Measurements from ENCODE around the gene PADI1. TPM values are rescaled to one million over a fixed set of nuclear protein-coding genes. Genes with fewer than 3 reads are reported as not detected.

The PADI1 gene
- total RNA-seq, 1 experiment from 2014 or later: 0.37 TPM

GRCh38 chr1:17186216-17186909 is 18.6 kb upstream of the PADI1 start:
- Histone ChIP-seq H3K36me3 (ENCODE audit: control insufficient read depth in 1 of 2, insufficient read depth in 2 of 2, low read length in 2 of 2) (no peaks in the 10 kb centered on the region), H3K4me1 (ENCODE audit: control insufficient read depth in 1 of 2, insufficient read depth in 2 of 2, low read length in 2 of 2) (peaks cover 16 to 27% of the 10 kb centered on the region in 2 experiments), H2AFZ (ENCODE audit: low read depth, low read length, poor library complexity, severe bottlenecking) (no peak overlapping the region), H3K9ac (ENCODE audit: low read length) (no peak overlapping the region), H3K9me3 (ENCODE audit: control insufficient read depth in 1 of 2, insufficient read depth in 1 of 2, low read depth in 1 of 2, low read length in 2 of 2) (no peaks in the 10 kb centered on the region; a peak in 1 of 4 replicates), H3K27me3 (ENCODE audit: insufficient read depth, low read length) (no peaks in the 10 kb centered on the region), H3K4me2 (ENCODE audit: low read length) (no peak overlapping the region), H4K20me1 (ENCODE audit: insufficient read depth) (no peaks in the 10 kb centered on the region), H3K4me3 (replicated peaks in 1 of 2; ENCODE audit: low read depth in 1 of 2, low read length in 2 of 2) (no peak overlapping the region), H3K9me2 (ENCODE audit: insufficient read depth) (no peaks in the 10 kb centered on the region), H3K27ac (ENCODE audit: low read depth, low read length) (no peak overlapping the region), H3K79me2 (ENCODE audit: insufficient read depth, low read length) (no peaks in the 10 kb centered on the region)
- DNase-seq (ENCODE audit: low read depth, low spot score) (no peak), ATAC-seq (no peak)
- TF ChIP-seq, protein P1, sequence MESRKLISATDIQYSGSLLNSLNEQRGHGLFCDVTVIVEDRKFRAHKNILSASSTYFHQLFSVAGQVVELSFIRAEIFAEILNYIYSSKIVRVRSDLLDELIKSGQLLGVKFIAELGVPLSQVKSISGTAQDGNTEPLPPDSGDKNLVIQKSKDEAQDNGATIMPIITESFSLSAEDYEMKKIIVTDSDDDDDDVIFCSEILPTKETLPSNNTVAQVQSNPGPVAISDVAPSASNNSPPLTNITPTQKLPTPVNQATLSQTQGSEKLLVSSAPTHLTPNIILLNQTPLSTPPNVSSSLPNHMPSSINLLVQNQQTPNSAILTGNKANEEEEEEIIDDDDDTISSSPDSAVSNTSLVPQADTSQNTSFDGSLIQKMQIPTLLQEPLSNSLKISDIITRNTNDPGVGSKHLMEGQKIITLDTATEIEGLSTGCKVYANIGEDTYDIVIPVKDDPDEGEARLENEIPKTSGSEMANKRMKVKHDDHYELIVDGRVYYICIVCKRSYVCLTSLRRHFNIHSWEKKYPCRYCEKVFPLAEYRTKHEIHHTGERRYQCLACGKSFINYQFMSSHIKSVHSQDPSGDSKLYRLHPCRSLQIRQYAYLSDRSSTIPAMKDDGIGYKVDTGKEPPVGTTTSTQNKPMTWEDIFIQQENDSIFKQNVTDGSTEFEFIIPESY (IDR thresholded peaks at IDR 0.05; ENCODE audit: extremely low read depth, insufficient replicate concordance, low read length): no peak
- TF ChIP-seq REST (IDR thresholded peaks at IDR 0.05; ENCODE audit: low read depth): no peak
- TF ChIP-seq RAD21 (IDR thresholded peaks at IDR 0.05; ENCODE audit: low read depth): no peak
- TF ChIP-seq EZH2 (IDR thresholded peaks at IDR 0.05): no peak
- no peak for TF ChIP-seq JUND (IDR thresholded peaks at IDR 0.05)
- no peak for TF ChIP-seq SIN3A (IDR thresholded peaks at IDR 0.05; ENCODE audit: low read depth)
- no peak for TF ChIP-seq ZFX (IDR thresholded peaks at IDR 0.05)
- TF ChIP-seq ZNF274 (IDR thresholded peaks at IDR 0.05; ENCODE audit: low read depth, low read length): no peak
- no peak for TF ChIP-seq YY1 (IDR thresholded peaks at IDR 0.05; ENCODE audit: extremely low read depth, insufficient replicate concordance, low read depth, low read length)
- no peak for TF ChIP-seq EZH2phosphoT487 (IDR thresholded peaks at IDR 0.05; ENCODE audit: borderline replicate concordance)
- no peak for TF ChIP-seq CTCF (IDR thresholded peaks at IDR 0.05 in 2 of 3, conservative IDR thresholded peaks at IDR 0.05 in 1 of 3; ENCODE audit: borderline replicate concordance in 1 of 3, insufficient read depth in 1 of 3, low read depth in 2 of 3, low read length in 2 of 3)
- TF ChIP-seq CBX3 (IDR thresholded peaks at IDR 0.05; ENCODE audit: low read depth): no peak
- TF ChIP-seq FOSL1 (IDR thresholded peaks at IDR 0.05; ENCODE audit: low read depth): no peak
- TF ChIP-seq TCF7L2 (IDR thresholded peaks at IDR 0.05; ENCODE audit: borderline replicate concordance, extremely low read depth, insufficient read depth, insufficient read length): no peak
- TF ChIP-seq ATF3 (IDR thresholded peaks at IDR 0.05): no peak
- TF ChIP-seq POLR2AphosphoS5 (IDR thresholded peaks at IDR 0.05; ENCODE audit: low read depth, low read length): no peak
- ChIA-PET POLR2A (no interaction called here), RAD21 (ENCODE audit: low non-redundant PET in 1 of 2, low total read pairs in 2 of 2, uncharacterized antibody in 2 of 2, unreplicated experiment in 2 of 2) (no interaction called here), CTCF (no interaction called here)
- intact Hi-C loops (cut with micrococcal nuclease): no loop called here
- no TSS peak for BruUV-seq (replicated peaks)
